ENCODE results near the gene FAM229A.
"Not testable (repeated sequence)": the region's sequence is repeated elsewhere in the genome, so short reads cannot be mapped to it uniquely, and the experiment has no call there.

FAM229A gene

DNA sequence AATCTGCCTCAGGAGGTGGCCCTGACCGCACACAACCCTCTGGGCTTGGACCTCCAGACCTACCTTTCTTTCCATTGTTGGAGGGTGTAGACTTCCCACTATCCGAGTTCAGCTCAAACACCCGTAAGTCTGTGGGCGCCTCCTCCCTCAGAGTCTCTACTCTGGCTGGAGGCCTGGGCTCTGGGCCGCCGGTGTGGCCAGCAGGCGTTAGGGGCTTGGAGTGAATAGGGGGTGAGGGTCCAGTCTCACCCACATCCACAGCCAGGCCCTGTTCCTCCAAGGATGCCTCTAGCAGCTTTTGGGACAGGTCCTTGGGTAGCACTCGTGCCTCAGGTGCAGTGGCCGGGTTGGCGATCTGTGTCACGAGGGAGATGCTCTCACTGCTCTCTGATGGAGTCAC, 13.9 kb upstream of the FAM229A start:
- no peak for DNase-seq (ENCODE audit: low spot score)

- DNase-seq (ENCODE audit: low spot score): no peak
Measured at GRCh38 chr1:32373996-32374592, 11.8 kb upstream of the FAM229A start.

DNA sequence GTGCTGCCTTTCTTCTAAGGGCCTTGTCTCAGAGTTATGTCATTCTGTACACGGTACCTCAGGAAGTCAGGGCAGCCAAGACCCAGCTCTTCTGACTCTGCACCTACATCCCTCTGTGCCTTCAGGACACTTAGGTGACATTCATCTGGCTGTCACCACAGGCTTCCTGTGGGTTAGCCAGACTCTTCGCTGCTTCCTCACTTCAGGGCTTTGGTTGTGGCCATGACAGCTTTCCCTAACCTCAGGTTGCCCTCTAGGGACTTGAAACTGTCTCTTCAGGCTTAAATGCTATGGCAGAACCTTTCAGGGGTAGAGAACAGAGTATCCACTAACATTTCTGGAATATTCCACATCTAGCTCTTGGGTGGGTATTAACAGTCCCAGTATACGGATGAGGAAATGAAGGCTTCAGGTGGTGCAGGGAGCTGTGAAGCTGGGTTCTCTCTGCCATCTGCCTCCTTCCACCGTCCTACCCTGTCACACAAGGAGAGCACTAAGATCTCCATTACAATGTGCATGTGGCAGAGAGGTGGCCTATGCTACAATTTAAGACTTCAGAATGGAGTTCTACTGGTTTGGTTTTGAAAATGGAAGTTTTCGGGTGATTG, 10.0 kb upstream of the FAM229A start:
- no peak for DNase-seq (ENCODE audit: low spot score)

GRCh38 chr1:32367912-32368635, 5.8 kb upstream of the FAM229A start:
- no peak for DNase-seq (ENCODE audit: low spot score)

DNA sequence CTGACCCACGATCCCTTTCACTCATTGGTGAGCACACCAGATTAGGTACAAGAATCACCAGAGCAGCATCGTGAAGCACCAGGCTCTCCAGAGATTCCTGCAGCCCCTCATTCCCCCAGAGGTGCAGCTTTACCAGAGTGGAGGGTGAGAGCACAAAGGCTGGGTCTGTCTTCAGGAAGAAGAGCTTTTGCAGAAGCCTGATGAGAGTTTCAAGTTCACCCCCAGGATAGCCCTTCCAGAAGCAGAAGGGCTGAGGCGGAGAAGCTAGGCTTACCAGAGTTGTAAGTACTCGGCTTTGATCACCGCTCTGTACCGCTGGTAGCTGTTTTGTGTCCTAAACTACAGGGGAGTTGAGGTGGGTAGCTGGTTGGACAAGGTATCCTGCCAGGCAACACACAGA, 3.2 kb upstream of the FAM229A start:
- no peak for DNase-seq (ENCODE audit: low spot score)

DNA sequence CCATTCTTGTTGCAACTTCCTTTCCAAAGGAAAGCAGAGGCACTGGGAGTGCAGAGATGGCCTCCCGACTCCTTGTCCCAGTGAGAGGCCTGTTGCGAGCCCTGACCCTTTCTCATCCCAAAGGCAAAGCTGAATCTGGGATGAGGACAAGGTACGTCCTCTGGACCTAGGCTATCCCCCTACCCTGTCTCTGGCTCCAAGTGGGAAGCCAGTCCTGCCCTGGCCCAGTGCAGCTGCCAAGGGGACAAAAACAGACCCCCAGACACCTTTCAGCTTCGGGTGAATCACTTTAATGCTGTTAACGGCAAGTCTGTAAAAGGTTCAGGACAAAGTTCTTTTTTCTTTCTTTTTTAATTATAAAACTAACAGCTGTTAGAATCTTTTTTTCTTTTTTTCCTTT, 2.6 kb upstream of the FAM229A start:
- no peak for DNase-seq (ENCODE audit: low spot score)

DNA sequence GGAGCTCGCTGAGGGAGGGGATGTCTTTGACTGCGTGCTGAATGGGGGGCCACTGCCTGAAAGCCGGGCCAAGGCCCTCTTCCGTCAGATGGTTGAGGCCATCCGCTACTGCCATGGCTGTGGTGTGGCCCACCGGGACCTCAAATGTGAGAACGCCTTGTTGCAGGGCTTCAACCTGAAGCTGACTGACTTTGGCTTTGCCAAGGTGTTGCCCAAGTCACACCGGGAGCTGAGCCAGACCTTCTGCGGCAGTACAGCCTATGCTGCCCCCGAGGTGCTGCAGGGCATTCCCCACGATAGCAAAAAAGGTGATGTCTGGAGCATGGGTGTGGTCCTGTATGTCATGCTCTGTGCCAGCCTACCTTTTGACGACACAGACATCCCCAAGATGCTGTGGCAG, 1.4 kb upstream of the FAM229A start:
- no peak for DNase-seq (ENCODE audit: low spot score)

GRCh38 chr1:32361674-32362473, 411 bp downstream of the FAM229A start:
- peak; percentile 78 for DNase-seq (ENCODE audit: low spot score)

DNA sequence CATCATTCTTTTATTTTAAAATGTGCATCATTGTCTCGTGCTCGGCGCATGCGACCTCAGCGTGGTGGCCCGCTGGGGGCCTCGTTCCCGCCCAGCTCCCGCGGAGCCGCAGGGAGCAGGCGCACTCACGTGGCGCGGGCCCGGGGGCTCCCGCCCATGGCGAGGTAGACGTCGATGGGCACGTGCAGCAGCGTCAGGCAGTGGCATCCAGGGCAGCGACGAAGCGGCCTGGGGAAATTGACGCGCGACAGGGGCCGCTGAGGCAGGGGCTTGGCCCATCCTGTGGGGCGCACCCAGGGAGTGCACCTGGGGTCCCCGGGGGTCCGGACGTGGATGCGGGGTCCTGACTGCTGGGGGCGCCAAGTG, 994 bp downstream of the FAM229A start:
- no peak for DNase-seq (ENCODE audit: low spot score)

GRCh38 chr1:32358435-32358834, 3.9 kb downstream of the FAM229A start:
- DNase-seq (ENCODE audit: low spot score): no peak

GRCh38 chr1:32357614-32358013, 4.7 kb downstream of the FAM229A start:
- DNase-seq (ENCODE audit: low spot score): no peak

DNA sequence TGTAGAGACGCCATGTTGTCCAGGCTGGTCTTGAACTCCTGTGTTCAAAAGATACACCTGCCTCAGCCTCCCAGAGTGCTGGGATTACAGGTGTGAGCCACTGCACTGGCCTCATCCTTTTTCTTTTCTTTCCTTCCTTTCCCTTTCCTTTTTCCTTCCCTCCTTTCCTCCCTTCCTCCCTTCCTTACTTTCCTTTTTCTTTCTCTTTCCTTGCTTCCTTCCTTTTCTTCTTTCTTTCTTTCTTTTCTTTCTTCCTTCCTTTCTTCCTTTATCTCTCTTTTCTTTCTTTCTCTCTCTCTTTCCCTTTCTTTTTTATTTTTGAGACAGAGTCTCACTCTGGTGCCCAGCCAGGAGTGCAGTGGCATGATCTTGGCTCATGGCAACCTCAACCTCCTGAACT, 5.8 kb downstream of the FAM229A start:
- DNase-seq (ENCODE audit: low spot score): no peak

- not testable (repeated sequence) for DNase-seq (ENCODE audit: low spot score)
Measured at GRCh38 chr1:32355778-32356177, 6.5 kb downstream of the FAM229A start.

- no peak for DNase-seq (ENCODE audit: low spot score)
Measured at GRCh38 chr1:32353886-32354570, 8.3 kb downstream of the FAM229A start.

DNA sequence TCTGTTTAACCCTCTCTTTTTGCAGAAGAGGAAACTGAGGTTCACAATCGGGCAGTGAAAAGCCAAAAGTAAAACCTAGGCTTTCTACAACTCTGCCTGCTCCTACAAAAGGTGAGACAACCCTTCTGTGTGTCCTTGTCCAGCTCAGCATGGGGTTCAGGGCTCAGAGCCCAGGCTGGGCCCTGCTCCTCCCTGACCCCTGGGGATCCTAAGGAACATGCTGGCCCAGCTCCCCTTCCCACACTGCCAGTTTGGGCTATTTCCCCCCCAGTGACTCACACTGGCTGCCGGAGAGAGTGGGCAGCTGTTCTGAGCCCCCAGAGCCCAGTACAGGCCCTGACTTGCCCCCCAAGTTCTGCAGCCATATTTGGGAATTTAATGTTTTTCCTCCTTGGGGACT, 8.9 kb downstream of the FAM229A start:
- no peak for DNase-seq (ENCODE audit: low spot score)

- DNase-seq (ENCODE audit: low spot score): no peak
Measured at GRCh38 chr1:32352831-32353383, 9.4 kb downstream of the FAM229A start.

GRCh38 chr1:32352239-32352745, 10.0 kb downstream of the FAM229A start:
- DNase-seq (ENCODE audit: low spot score): no peak

DNA sequence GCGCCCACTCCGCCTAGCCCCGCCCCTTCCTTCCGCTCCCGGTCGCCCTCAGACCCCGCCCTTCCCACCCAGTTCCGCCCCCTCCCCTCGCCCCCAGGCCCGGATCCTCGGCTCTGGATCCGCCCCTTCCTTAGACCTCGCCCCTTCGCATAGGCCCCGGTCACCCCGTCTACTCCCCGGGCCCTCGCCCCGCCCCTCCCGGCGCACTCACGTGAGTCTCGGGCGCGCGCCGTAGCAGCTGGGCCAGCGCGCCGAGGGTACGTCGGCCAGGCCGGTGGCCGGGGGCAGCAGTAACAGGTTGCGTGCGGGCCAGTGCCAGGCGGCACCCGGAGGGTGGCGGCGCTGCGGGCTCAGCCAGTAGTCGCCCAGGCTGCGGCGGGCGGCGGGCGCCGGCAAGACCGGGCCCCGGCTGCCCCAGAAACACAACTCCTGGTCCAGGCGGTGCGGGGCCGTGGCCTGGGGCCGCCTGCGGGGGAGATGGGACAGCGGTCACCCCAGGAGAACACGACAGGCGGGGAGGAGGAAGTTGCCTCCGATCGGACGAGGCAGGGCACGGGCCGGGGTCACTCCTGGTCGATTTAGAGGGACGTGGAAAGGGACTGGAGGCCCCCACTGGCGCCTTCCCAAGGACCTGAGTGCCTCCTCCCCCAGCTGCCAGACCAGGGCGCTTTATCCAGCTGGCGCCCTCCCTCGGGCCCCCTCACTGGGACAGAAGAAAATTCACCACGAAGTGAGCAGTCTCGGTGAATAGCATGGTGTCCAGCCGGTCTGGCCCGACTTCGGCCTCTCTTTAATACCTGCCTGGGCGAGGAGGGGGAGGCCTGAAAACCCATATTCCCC, 10.7 kb downstream of the FAM229A start:
- DNase-seq (ENCODE audit: low spot score): peak; percentile 96

DNA sequence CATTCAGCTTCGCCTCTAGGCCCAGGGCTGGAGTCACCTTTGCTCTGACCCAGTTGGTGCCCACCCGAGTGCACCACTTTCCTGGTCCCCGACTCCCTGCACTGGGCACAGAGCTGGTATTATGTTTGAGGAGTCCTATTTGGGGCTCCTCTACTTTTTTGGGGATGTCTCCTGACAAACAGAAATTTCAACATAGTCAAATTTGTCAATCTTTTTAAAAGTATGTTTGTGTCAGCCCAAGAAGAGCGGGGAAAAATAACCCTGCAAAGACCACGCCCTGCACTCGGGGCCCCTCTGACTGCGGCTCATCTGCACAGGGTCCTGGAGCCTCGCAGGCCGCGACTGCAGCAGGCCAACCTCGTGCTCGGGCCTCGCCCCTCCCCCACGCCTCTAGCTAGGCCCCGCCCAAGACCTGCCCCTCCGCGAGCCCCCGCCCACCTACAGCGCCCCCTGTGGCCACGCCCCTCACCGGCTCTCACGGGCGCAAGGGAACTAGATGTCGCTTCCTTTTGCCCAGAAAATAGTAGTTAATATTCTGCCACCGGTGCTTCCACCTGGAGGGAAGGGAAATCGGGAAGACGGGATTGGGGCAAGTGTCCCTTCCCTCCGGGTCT, 11.4 kb downstream of the FAM229A start:
- peak; percentile 91 for DNase-seq (ENCODE audit: low spot score)

GRCh38 chr1:32349211-32349708, 13.0 kb downstream of the FAM229A start:
- DNase-seq (ENCODE audit: low spot score): no peak
